ENCODE measurements around the gene RTN4RL1.

- no peak for TF ChIP-seq CTCF (tag by site-specific recombination; IDR thresholded peaks at IDR 0.05)
- TF ChIP-seq, protein P1, sequence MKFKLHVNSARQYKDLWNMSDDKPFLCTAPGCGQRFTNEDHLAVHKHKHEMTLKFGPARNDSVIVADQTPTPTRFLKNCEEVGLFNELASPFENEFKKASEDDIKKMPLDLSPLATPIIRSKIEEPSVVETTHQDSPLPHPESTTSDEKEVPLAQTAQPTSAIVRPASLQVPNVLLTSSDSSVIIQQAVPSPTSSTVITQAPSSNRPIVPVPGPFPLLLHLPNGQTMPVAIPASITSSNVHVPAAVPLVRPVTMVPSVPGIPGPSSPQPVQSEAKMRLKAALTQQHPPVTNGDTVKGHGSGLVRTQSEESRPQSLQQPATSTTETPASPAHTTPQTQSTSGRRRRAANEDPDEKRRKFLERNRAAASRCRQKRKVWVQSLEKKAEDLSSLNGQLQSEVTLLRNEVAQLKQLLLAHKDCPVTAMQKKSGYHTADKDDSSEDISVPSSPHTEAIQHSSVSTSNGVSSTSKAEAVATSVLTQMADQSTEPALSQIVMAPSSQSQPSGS (tag by site-specific recombination; IDR thresholded peaks at IDR 0.05; ENCODE audit: low read depth), result no peak
- TF ChIP-seq ZNF768 (tag by site-specific recombination; IDR thresholded peaks at IDR 0.05), result no peak
- TF ChIP-seq TRIM28 (IDR thresholded peaks at IDR 0.05; ENCODE audit: borderline replicate concordance, low read length), result no peak
- no peak for TF ChIP-seq ZNF585B (tag by site-specific recombination; IDR thresholded peaks at IDR 0.05)
- TF ChIP-seq, protein P2, sequence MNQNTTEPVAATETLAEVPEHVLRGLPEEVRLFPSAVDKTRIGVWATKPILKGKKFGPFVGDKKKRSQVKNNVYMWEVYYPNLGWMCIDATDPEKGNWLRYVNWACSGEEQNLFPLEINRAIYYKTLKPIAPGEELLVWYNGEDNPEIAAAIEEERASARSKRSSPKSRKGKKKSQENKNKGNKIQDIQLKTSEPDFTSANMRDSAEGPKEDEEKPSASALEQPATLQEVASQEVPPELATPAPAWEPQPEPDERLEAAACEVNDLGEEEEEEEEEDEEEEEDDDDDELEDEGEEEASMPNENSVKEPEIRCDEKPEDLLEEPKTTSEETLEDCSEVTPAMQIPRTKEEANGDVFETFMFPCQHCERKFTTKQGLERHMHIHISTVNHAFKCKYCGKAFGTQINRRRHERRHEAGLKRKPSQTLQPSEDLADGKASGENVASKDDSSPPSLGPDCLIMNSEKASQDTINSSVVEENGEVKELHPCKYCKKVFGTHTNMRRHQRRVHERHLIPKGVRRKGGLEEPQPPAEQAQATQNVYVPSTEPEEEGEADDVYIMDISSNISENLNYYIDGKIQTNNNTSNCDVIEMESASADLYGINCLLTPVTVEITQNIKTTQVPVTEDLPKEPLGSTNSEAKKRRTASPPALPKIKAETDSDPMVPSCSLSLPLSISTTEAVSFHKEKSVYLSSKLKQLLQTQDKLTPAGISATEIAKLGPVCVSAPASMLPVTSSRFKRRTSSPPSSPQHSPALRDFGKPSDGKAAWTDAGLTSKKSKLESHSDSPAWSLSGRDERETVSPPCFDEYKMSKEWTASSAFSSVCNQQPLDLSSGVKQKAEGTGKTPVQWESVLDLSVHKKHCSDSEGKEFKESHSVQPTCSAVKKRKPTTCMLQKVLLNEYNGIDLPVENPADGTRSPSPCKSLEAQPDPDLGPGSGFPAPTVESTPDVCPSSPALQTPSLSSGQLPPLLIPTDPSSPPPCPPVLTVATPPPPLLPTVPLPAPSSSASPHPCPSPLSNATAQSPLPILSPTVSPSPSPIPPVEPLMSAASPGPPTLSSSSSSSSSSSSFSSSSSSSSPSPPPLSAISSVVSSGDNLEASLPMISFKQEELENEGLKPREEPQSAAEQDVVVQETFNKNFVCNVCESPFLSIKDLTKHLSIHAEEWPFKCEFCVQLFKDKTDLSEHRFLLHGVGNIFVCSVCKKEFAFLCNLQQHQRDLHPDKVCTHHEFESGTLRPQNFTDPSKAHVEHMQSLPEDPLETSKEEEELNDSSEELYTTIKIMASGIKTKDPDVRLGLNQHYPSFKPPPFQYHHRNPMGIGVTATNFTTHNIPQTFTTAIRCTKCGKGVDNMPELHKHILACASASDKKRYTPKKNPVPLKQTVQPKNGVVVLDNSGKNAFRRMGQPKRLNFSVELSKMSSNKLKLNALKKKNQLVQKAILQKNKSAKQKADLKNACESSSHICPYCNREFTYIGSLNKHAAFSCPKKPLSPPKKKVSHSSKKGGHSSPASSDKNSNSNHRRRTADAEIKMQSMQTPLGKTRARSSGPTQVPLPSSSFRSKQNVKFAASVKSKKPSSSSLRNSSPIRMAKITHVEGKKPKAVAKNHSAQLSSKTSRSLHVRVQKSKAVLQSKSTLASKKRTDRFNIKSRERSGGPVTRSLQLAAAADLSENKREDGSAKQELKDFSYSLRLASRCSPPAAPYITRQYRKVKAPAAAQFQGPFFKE (tag by site-specific recombination; IDR thresholded peaks at IDR 0.05; ENCODE audit: borderline replicate concordance), result no peak
- no peak for TF ChIP-seq REPIN1 (tag by site-specific recombination; IDR thresholded peaks at IDR 0.05; ENCODE audit: low read depth)
- no peak for TF ChIP-seq ZNF701 (tag by site-specific recombination; IDR thresholded peaks at IDR 0.05)
These were observed 32.1 kb upstream of the RTN4RL1 start for GRCh38 chr17:2057175-2057759.

All from HEK293 (cell line).